GM23248 (cell line): ENCODE data around the gene DZIP1L. TPM values are rescaled to one million over a fixed set of nuclear protein-coding genes. Genes with fewer than 3 reads are reported as not detected.
A peak's percentile ranks its signal among the peaks of the same experiment; 100 is the strongest.

Experiments
- DNase-seq: peaks from one replicate; pipeline ENCODE4 v3.0.0-alpha.2; 2015
- H2AFZ ChIP-seq: fragments of 200-600 bp; sonication (generic); 2 replicates; pipeline ENCODE4 v1.6.1; 2016; ENCODE audit warnings: antibody characterized with exemption
- H3F3A ChIP-seq: fragments of 200-600 bp; sonication (generic); 2 replicates; pipeline ENCODE4 v1.6.1; 2016; ENCODE audit warnings: mild to moderate bottlenecking, antibody characterized with exemption, mixed run types; ENCODE audit not compliant: insufficient read depth
- H3K27ac ChIP-seq: fragments of 200-600 bp; sonication (generic); 2 replicates; pipeline ENCODE4 v1.5.1; 2016; ENCODE audit warnings: mild to moderate bottlenecking
- H3K27me3 ChIP-seq: fragments of 200-600 bp; sonication (generic); replicated peaks from 2 replicates; pipeline ENCODE4 v1.6.1; 2016; ENCODE audit warnings: mild to moderate bottlenecking; ENCODE audit not compliant: insufficient read depth
- H3K36me3 ChIP-seq: fragments of 200-600 bp; sonication (generic); 2 replicates; pipeline ENCODE4 v1.6.1; 2016; ENCODE audit warnings: low read depth, mild to moderate bottlenecking
- H3K4me1 ChIP-seq: fragments of 200-600 bp; sonication (generic); 2 replicates; pipeline ENCODE4 v1.6.1; 2016; ENCODE audit warnings: mild to moderate bottlenecking; ENCODE audit not compliant: insufficient read depth
- H3K4me2 ChIP-seq: fragments of 200-600 bp; sonication (generic); one replicate; pipeline ENCODE4 v1.6.1; 2016; ENCODE audit warnings: mild to moderate bottlenecking; ENCODE audit not compliant: unreplicated experiment
- H3K4me3 ChIP-seq: fragments of 200-600 bp; sonication (generic); 2 replicates; pipeline ENCODE4 v1.5.1; 2016; ENCODE audit warnings: mild to moderate bottlenecking
- H3K79me2 ChIP-seq: fragments of 200-600 bp; sonication (generic); 2 replicates; pipeline ENCODE4 v1.6.1; 2016; ENCODE audit warnings: mild to moderate bottlenecking; ENCODE audit not compliant: insufficient read depth
- H3K9ac ChIP-seq: fragments of 200-600 bp; sonication (generic); 2 replicates; pipeline ENCODE4 v1.6.1; 2016; ENCODE audit warnings: mild to moderate bottlenecking
- H3K9me2 ChIP-seq: fragments of 200-600 bp; sonication (generic); 2 replicates; pipeline ENCODE4 v1.6.1; 2016; ENCODE audit warnings: mixed run types, mild to moderate bottlenecking, moderate library complexity; ENCODE audit not compliant: insufficient read depth
- H3K9me3 ChIP-seq: fragments of 200-600 bp; sonication (generic); one replicate; pipeline ENCODE4 v1.6.1; 2017; ENCODE audit warnings: low read depth
- H4K20me1 ChIP-seq: fragments of 200-600 bp; sonication (generic); 2 replicates; pipeline ENCODE4 v1.6.0; 2016; ENCODE audit not compliant: insufficient read depth
- EZH2 ChIP-seq: fragments of 200-600 bp; sonication (generic); IDR thresholded peaks from 2 replicates; pipeline ENCODE4 v1.6.1; 2018; ENCODE audit warnings: antibody characterized with exemption, mild to moderate bottlenecking; ENCODE audit not compliant: insufficient read depth, poor library complexity, severe bottlenecking
- EZH2phosphoT487 ChIP-seq: fragments of 200-600 bp; sonication (generic); IDR thresholded peaks from 2 replicates; pipeline ENCODE4 v1.6.1; 2018; ENCODE audit warnings: antibody characterized with exemption, moderate library complexity, mild to moderate bottlenecking, low read depth; ENCODE audit not compliant: insufficient read depth
- WGBS, 2 experiments: methylation state at CpG; one replicate each; pipeline ENCODE4 v1.1.6; 2015 to 2017; ENCODE audit warnings: low lambda C conversion rate in 2 of 2, low coverage in 1 of 2; ENCODE audit errors: missing lambda C conversion rate in 2 of 2; 5-methylcytosine and 5-hydroxymethylcytosine counted together
- in situ Hi-C: fragments of 300-500 bp; cut with MboI; formaldehyde crosslinking; loops from 2 replicates; pipeline ENCODE4 v1.15.0; 2020
- polyA plus RNA-seq: library from polyadenylated mRNA; unstranded; fragments of >200 nt; fragmentation: Nextera tagmentation; extraction: Ambion mirVana; gene quantifications from 2 replicates; pipeline ENCODE4 v1.2.1, GENCODE V29; 2016
- total RNA-seq: library from RNA; depleted of rRNA; stranded (reverse); fragments of >200 nt; shearing (Covaris generic); gene quantifications from 2 replicates; pipeline ENCODE4 v1.2.3, GENCODE V29; 2014; rRNA removed

DZIP1L gene, protein sequence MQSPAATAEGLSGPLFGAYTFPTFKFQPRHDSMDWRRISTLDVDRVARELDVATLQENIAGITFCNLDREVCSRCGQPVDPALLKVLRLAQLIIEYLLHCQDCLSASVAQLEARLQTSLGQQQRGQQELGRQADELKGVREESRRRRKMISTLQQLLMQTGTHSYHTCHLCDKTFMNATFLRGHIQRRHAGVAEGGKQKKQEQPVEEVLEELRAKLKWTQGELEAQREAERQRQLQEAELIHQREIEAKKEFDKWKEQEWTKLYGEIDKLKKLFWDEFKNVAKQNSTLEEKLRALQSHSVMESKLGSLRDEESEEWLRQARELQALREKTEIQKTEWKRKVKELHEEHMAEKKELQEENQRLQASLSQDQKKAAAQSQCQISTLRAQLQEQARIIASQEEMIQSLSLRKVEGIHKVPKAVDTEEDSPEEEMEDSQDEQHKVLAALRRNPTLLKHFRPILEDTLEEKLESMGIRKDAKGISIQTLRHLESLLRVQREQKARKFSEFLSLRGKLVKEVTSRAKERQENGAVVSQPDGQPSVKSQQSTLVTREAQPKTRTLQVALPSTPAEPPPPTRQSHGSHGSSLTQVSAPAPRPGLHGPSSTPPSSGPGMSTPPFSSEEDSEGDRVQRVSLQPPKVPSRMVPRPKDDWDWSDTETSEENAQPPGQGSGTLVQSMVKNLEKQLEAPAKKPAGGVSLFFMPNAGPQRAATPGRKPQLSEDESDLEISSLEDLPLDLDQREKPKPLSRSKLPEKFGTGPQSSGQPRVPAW
- total RNA-seq (19.8 and 34.0 TPM in 2 replicates), polyA plus RNA-seq (9.6 and 11.1 TPM in 2 replicates)

DNA sequence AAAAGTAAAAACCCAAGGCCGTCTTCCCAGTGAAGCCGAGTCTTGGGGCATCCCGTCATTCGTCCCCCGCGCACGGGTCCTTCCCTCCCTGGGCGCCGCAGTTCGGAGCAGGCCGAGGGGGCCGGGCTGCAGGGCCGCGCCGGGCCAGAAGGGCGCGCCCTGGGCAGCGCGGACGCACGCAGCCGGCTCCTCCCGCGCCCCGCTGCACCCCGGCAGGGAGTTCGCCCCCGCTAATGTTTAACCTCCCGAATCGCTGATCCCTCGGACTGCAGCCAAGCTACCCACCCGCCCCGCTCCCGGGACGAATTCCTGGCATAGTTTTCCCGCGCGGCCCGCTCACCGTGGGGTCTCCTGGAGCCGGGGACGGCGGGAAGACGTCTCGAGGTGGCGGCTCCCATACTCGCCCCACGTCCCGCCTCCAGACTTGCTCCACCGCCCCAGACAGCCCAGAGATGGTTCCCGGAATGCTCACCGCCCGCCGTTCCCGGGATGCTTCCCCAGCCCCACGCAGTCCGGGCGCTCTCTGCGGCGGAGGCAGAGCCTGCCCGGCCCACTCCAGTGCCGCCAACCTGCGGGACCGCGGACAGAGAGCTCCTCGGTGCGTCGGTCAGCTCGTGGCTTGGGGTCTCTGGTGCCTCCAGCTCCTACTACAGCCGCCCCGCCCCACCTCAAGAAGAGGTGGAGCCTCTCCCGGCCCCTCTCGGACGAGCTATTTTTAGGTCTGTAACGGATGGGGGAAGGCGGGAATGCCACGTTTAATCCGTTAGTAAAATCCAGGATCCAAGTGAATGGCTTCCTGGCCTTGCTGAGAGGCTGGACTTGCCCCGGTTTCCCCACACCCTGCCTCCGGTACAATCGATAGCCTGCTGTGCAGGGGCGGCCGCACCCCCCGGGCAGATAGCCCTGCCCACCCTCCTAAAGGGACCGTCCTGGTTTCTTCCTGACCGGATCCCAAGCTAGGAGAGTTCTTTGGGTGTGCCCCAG is at the start of gene DZIP1L:
TSS of gene DZIP1L (minus strand) at position 621 of the 984 bp plus-strand sequence. CDS start 11,637 bp downstream, outside the sequence.
- 1 to 3% methylated on average over 54 to 84 of the region's 86 CpGs for WGBS, 2 experiments
- H3K79me2 ChIP-seq, result peaks cover 46% of the 10 kb centered on the region
- H3K4me1 ChIP-seq, result peaks cover 25% of the 10 kb centered on the region
- H3K9me2 ChIP-seq, result no peaks in the 10 kb centered on the region
- peak within 1 kb of the TSS; percentile 65 for H2AFZ ChIP-seq
- H3K4me2 ChIP-seq, result peak within 1 kb of the TSS; percentile 93
- H3K27ac ChIP-seq, result peak within 1 kb of the TSS; percentile 91
- peak within 1 kb of the TSS; percentile 91 for H3K9ac ChIP-seq
- H3K36me3 ChIP-seq, result no peaks in the 10 kb centered on the region; the same call in 1 of the 2 replicates
- H3K27me3 ChIP-seq, result no peaks in the 10 kb centered on the region
- H4K20me1 ChIP-seq, result no peaks in the 10 kb centered on the region
- peak within 1 kb of the TSS; percentile 77 for H3K4me3 ChIP-seq
- no peaks in the 10 kb centered on the region for H3K9me3 ChIP-seq
- in situ Hi-C loops, result no loop called here
- TF ChIP-seq EZH2phosphoT487 (no peak), EZH2 (no peak)
- DNase-seq, result peak; percentile 91
- H3F3A ChIP-seq, result peaks cover 9% of the 10 kb centered on the region

DNA sequence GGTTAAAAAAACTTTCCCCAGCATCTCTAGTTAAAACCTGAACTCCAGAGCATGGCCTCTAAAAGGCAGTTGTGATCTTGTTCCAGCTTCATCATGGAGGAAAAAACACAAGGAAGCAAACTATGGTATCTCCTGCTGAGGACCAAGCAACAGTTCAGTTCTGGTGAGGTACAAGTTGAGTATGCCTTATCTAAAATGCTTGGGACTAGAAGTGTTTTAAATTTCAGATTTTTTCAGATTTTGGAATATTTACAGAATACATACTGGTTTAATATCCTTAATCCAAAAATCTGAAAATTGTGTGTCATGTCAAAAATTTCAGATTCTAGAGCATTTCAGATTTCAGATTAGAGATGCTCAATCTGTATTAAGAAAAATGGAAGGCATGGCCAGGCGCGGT is 49.7 kb upstream of the DZIP1L start:
- WGBS, 2 experiments, result 95 to 98% methylated on average over 2 of the region's 2 CpGs

DNA sequence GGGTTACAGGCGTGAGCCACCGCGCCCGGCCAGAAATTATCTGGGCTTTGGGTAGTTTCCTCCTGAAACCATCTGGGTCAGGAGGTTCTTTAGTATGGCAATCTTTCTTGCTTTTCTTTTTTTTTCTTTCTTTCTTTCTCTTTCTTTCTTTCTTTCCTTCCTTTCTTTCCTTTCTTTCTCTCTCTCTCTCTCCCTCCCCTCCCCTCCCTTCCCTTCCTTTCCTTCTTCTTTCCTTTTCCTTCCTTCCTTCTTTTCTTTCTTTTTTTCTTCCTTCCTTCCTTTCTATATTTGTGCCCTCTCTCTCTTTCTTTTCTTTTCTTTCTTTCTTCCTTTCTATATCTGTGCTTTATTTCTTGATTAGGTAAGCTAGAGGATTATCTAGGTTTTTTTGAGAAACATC is 42.3 kb upstream of the DZIP1L start:
- Histone ChIP-seq H3K4me3 (no peak overlapping the region), H2AFZ (no peak overlapping the region), H3K4me1 (no peaks in the 10 kb centered on the region), H4K20me1 (no peaks in the 10 kb centered on the region), H3K79me2 (no peaks in the 10 kb centered on the region), H3K27me3 (no peaks in the 10 kb centered on the region), H3K36me3 (peaks cover 16% of the 10 kb centered on the region; the same call in 1 of the 2 replicates), H3K4me2 (no peak overlapping the region), H3K9me3 (no peaks in the 10 kb centered on the region), H3F3A (no peaks in the 10 kb centered on the region), H3K27ac (no peak overlapping the region), H3K9ac (no peak overlapping the region), H3K9me2 (no peaks in the 10 kb centered on the region)
- 98 to 100% methylated on average over 4 of the region's 4 CpGs for WGBS, 2 experiments
- in situ Hi-C loops, result no loop called here
- DNase-seq, result no peak
- TF ChIP-seq EZH2phosphoT487 (no peak), EZH2 (no peak)

More for the DNA sequence above, 49.7 kb upstream of the DZIP1L start:
- Histone ChIP-seq H4K20me1 (no peaks in the 10 kb centered on the region), H3K4me3 (no peak overlapping the region), H3K36me3 (peaks cover 25% of the 10 kb centered on the region; the same call in 1 of the 2 replicates), H3K4me1 (no peaks in the 10 kb centered on the region), H3K27ac (no peak overlapping the region), H3K9ac (no peak overlapping the region), H2AFZ (no peak overlapping the region), H3K9me3 (no peaks in the 10 kb centered on the region), H3K79me2 (no peaks in the 10 kb centered on the region), H3K4me2 (no peak overlapping the region), H3K27me3 (no peaks in the 10 kb centered on the region), H3K9me2 (no peaks in the 10 kb centered on the region), H3F3A (no peaks in the 10 kb centered on the region)
- no peak for DNase-seq
- in situ Hi-C loops, result no loop called here
- TF ChIP-seq EZH2phosphoT487 (no peak), EZH2 (no peak)

DNA sequence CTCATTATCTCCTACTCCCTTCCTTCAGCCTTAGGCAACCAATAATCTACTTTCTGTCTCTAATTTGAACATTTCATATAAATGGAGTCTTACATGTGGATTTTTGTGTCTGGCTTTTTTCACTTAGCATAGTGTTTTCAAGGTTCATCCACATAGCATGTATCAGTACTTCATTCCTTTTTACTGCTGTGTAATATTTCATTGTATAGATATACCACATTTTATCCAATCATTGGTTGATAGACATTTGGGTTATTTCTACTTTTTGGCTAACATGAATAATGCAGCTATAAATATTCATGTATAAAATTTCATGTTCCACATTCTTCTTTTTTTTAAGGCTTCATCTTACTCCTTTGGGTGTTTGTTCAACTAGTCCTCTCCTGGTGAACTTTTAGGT is 39.1 kb upstream of the DZIP1L start:
- Histone ChIP-seq H3F3A (no peaks in the 10 kb centered on the region), H3K79me2 (no peaks in the 10 kb centered on the region), H3K4me2 (no peak overlapping the region), H3K27me3 (no peaks in the 10 kb centered on the region), H4K20me1 (no peaks in the 10 kb centered on the region), H3K4me3 (no peak overlapping the region), H2AFZ (no peak overlapping the region), H3K27ac (no peak overlapping the region), H3K36me3 (no peaks in the 10 kb centered on the region), H3K9me2 (no peaks in the 10 kb centered on the region), H3K9ac (no peak overlapping the region), H3K9me3 (no peaks in the 10 kb centered on the region), H3K4me1 (no peaks in the 10 kb centered on the region)
- TF ChIP-seq EZH2, result no peak
- in situ Hi-C loops, result no loop called here
- no peak for DNase-seq
